ENCODE data around the gene FERMT1. TPM values are rescaled to one million over a fixed set of nuclear protein-coding genes. Genes with fewer than 3 reads are reported as not detected.

FERMT1 gene
- polyA plus RNA-seq, 3 donors: not detected

DNA sequence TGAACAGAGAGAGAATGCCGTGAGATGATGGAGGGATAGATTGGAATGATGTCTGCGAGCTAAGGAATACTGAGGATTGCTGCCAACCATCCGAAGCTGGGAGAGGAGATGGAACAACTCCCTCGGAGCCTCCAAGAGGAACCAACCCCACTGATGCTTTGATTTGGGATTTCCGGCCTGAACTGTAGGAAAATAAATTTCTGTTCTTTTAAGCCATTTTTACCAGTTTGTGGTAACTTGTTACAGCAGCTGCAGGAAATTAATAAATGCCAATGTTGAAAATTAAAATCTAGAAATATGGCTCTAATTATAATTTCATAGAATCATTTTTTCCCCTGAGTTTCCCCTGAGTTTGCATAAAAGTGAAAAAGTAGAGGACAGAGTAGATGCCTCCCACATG is 83.1 kb downstream of the FERMT1 start:
- Histone ChIP-seq H3K4me3 (replicated peaks in 1 of 3; ENCODE audit: low read depth in 2 of 3, low read length in 3 of 3) (no peak overlapping the region), H3K9ac (ENCODE audit: insufficient read depth, low read length, poor library complexity, severe bottlenecking) (no peak overlapping the region), H3K27me3 (ENCODE audit: control insufficient read depth in 2 of 2, insufficient read depth in 2 of 2, low read length in 2 of 2) (no peaks in the 10 kb centered on the region), H3K79me2 (ENCODE audit: insufficient read depth, low read length) (no peaks in the 10 kb centered on the region), H4K20me1 (ENCODE audit: insufficient read depth, low read length) (peaks cover 4% of the 10 kb centered on the region), H3K36me3 (replicated peaks in 1 of 2; ENCODE audit: control insufficient read depth in 1 of 2, insufficient read depth in 2 of 2, low read length in 2 of 2) (peaks cover 63 to 74% of the 10 kb centered on the region in 2 donors), H2AFZ (ENCODE audit: insufficient read depth, low read depth, low read length, poor library complexity, severe bottlenecking) (no peak overlapping the region), H3K9me3 (replicated peaks in 1 of 2; ENCODE audit: control insufficient read depth in 1 of 2, insufficient read depth in 1 of 2, low read length in 2 of 2) (no peaks in the 10 kb centered on the region), H3K4me2 (replicated peaks; ENCODE audit: extremely low read depth, low read length, poor library complexity, severe bottlenecking) (no peak overlapping the region), H3K27ac (ENCODE audit: low read depth in 1 of 2, low read length in 2 of 2) (no peak overlapping the region), H3K4me1 (ENCODE audit: control insufficient read depth in 1 of 2, insufficient read depth in 2 of 2, low read length in 2 of 2) (no peaks in the 10 kb centered on the region)
- intact Hi-C loops (cut with micrococcal nuclease): no loop called here
- TF ChIP-seq CTCF (IDR thresholded peaks at IDR 0.05): no peak
- peaks cover 0 to 2% (median 0%) of the 10 kb centered on the region in 3 donors for H3K27me3 Mint-ChIP-seq (ENCODE audit: low read depth in 3 of 3)
- H3K9me3 Mint-ChIP-seq: peaks cover 0 to 8% (median 0%) of the 10 kb centered on the region in 7 donors
- H3K36me3 Mint-ChIP-seq: peaks cover 60 to 74% of the 10 kb centered on the region in 2 donors
- no peaks in the 10 kb centered on the region for H3K4me1 Mint-ChIP-seq
- WGBS (ENCODE audit: insufficient coverage): no CpG with 5 or more reads among the region's 5 CpGs
- no peak overlapping the region for H3K27ac Mint-ChIP-seq
- no peak for DNase-seq
- no peak overlapping the region for H3K4me3 Mint-ChIP-seq

- Histone ChIP-seq H3K36me3 (replicated peaks in 1 of 2; ENCODE audit: control insufficient read depth in 1 of 2, insufficient read depth in 2 of 2, low read length in 2 of 2) (peaks cover 75 to 89% of the 10 kb centered on the region in 2 donors), H2AFZ (ENCODE audit: insufficient read depth, low read depth, low read length, poor library complexity, severe bottlenecking) (no peak overlapping the region), H3K4me2 (replicated peaks; ENCODE audit: extremely low read depth, low read length, poor library complexity, severe bottlenecking) (no peak overlapping the region), H3K27ac (ENCODE audit: low read depth in 1 of 2, low read length in 2 of 2) (no peak overlapping the region), H3K4me3 (replicated peaks in 1 of 3; ENCODE audit: low read depth in 2 of 3, low read length in 3 of 3) (no peak overlapping the region), H3K9me3 (replicated peaks in 1 of 2; ENCODE audit: control insufficient read depth in 1 of 2, insufficient read depth in 1 of 2, low read length in 2 of 2) (no peaks in the 10 kb centered on the region), H3K9ac (ENCODE audit: insufficient read depth, low read length, poor library complexity, severe bottlenecking) (no peak overlapping the region), H3K4me1 (ENCODE audit: control insufficient read depth in 1 of 2, insufficient read depth in 2 of 2, low read length in 2 of 2) (no peaks in the 10 kb centered on the region), H4K20me1 (ENCODE audit: insufficient read depth, low read length) (peaks cover 16% of the 10 kb centered on the region), H3K27me3 (ENCODE audit: control insufficient read depth in 2 of 2, insufficient read depth in 2 of 2, low read length in 2 of 2) (no peaks in the 10 kb centered on the region), H3K79me2 (ENCODE audit: insufficient read depth, low read length) (no peaks in the 10 kb centered on the region)
- intact Hi-C loops (cut with micrococcal nuclease): no loop called here
- WGBS (ENCODE audit: insufficient coverage): 100% methylated on average over 3 of the region's 3 CpGs
- peaks cover 0 to 8% (median 0%) of the 10 kb centered on the region in 7 donors for H3K9me3 Mint-ChIP-seq
- peaks cover 0 to 2% (median 0%) of the 10 kb centered on the region in 3 donors for H3K27me3 Mint-ChIP-seq (ENCODE audit: low read depth in 3 of 3)
- no peak for TF ChIP-seq CTCF (IDR thresholded peaks at IDR 0.05)
- peaks cover 11% of the 10 kb centered on the region for H3K4me1 Mint-ChIP-seq
- H3K36me3 Mint-ChIP-seq: peaks cover 75 to 89% of the 10 kb centered on the region in 2 donors
- H3K4me3 Mint-ChIP-seq: no peak overlapping the region
- DNase-seq: no peak
- H3K27ac Mint-ChIP-seq: peak overlapping the region in 1 of 7 donors; percentile 20
Observed at GRCh38 chr20:6038256-6038655, 84.6 kb downstream of the FERMT1 start.
